Body of pancreas (tissue), 4 donors: ENCODE measurements around the gene TMEM134.

Experiments used
- CTCF ChIP-seq, 7 experiments: fragments of 450-650 bp in 4 of 7; fragments of 200-600 bp in 3 of 7; sonication (generic) in 3 of 7; IDR thresholded peaks; one replicate each; pipeline ENCODE4 v1.5.1; 2016 to 2019; ENCODE audit warnings: antibody characterized with exemption in 7 of 7
- POLR2A ChIP-seq, 3 donors: fragments of 450-650 bp; IDR thresholded peaks; one replicate each; pipeline ENCODE4 v1.6.1; 2016; ENCODE audit warnings: antibody characterized with exemption in 3 of 3, mild to moderate bottlenecking in 2 of 3

GRCh38 chr11:67466962-67467771 lies 1.9 kb downstream of the TMEM134 start:
- no peak for TF ChIP-seq POLR2A (IDR thresholded peaks at IDR 0.05)
- no peak for TF ChIP-seq CTCF (IDR thresholded peaks at IDR 0.05)
